CD4-positive, alpha-beta T cell treated with Interleukin-21 for 1 hour (primary cell): ENCODE measurements around the gene ZNF778.
A peak's percentile ranks its signal among the peaks of the same experiment; 100 is the strongest.
"Not testable (repeated sequence)": the region's sequence is repeated elsewhere in the genome, so short reads cannot be mapped to it uniquely, and the experiment has no call there.

Source experiments
- DNase-seq: peaks from one replicate; pipeline ENCODE4 v3.0.0-alpha.2; 2020

The ZNF778 gene

GRCh38 chr16:89183463-89183862 is 34.0 kb upstream of the ZNF778 start:
- DNase-seq: no peak

DNA sequence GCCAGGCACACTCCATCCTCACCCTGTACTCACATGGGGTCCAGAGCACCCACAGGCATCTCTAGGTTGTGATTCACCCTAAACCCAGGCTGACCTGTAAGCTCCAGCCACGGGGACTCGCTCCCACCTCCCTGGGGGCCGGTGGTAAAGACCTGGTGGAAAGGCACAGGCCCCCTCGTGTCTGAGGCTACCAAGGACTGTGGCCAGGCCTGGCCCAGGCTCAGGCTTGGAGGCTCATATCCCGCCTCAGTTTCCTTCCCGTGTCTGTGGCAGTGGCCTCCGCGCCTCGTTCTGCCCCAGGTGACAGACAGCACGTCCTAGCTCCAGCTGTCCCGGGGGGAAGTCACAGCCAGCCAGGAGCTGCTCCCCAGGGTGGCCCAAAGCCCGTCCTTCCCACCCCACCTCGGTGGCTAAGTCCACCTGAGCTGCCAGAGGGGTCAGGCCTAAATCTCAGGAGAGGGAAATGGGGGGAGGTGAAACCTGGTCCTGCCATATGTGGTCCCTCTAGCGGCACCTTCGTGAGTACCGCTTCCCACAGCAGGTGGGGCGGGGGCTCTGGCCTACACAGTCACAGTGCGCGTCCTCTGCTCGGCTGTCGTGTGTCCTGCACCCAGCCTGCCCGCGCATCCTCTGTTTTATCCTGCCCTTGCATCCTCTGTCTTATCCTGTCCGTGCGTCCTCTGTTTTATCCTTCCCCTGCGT is 33.4 kb upstream of the ZNF778 start:
- no peak for DNase-seq

DNA sequence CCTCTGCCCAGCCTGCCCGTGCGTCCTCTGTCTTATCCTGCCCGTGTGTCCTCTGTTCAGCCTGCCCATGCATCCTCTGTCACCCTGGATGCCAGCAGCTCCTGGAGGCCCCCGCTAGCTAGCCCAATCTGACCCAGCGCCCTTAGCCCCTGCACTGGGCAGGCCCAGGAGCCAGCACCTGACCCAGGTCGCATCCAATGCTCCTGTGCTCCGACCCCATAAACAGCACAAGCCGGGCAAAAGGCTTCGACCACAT is 32.9 kb upstream of the ZNF778 start:
- no peak for DNase-seq

DNA sequence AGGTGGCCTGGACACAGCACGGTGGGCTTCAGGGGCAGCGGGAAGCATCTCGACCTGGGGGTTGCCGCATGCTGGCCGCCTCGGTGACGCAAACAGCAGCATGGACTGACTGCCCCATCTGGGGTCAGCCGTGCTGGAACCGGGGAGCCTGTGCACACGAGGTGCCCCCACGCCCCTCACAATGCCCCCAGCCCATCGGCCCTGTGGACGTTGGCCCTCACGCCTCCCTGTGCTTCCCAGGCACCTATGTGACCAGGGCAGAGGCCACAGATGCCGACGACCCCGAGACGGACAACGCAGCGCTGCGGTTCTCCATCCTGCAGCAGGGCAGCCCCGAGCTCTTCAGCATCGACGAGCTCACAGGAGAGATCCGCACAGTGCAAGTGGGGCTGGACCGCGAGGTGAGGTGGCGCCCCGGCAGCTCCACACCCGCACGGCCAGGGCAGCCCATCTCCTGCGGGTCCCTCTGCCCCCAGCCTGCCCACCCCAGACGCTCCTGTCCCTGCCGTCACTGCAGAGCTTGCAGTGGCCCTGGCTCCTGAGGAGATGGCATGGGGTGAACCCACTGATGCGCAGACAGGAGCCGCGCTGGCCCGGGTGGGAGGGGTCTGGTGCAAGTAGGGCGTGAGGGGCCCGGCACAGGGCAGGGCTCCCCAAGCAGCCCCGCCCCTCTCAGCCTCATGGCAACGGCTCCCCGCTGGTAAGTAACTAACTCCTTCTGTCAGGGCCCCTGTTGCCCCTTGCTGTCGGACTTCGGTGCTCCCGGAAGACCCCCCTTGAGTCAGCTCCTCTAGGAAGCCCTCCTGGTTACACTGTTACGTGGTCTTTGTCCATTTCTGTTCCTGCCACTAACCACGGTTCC is 32.3 kb upstream of the ZNF778 start:
- no peak for DNase-seq

- DNase-seq: not testable (repeated sequence)
Measured at GRCh38 chr16:89185887-89186592, 31.5 kb upstream of the ZNF778 start.

DNA sequence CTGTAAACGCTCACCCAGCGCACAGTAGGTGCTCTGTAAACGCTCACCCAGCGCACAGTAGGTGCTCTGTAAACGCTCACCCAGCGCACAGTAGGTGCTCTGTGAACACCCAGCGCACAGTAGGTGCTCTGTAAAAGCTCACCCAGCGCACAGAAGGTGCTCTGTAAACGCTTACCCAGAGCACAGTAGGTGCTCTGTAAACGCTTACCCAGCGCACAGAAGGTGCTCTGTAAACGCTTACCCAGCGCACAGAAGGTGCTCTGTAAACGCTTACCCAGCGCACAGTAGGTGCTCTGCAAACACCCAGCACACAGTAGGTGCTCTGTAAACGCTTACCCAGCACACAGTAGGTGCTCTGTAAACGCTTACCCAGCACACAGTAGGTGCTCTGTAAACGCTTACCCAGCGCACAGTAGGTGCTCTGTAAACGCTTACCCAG is 30.9 kb upstream of the ZNF778 start:
- DNase-seq: not testable (repeated sequence)

DNA sequence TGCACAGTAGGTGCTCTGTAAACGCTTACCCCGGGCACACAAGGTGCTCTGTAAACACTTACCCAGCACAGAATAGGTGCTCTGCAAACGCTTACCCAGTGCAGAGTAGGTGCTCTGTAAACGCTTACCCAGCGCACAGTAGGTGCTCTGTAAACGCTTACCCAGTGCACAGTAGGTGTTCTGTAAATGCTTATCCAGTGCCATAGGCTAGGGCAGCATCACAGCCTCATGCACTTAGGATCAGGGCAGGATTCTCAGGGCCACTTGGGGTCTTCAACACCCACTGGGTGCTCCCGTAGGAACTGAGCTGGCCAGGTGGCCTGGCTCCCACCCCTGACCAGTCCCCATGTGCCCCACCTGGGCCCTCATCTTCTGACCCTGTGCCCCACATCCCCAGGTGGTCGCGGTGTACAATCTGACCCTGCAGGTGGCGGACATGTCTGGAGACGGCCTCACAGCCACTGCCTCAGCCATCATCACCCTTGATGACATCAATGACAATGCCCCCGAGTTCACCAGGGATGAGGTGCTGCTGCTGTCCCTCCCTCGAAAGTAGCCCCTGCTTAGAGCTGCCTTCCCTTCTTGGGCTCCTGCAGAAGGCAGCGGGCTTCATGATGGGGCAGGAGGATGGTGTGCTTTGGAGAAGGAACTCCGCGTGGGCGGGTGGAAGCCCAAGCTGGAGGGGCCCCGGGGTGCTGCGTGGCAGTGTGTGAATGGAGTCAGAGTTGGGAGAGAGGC is 30.3 kb upstream of the ZNF778 start:
- peak; percentile 23 for DNase-seq

DNA sequence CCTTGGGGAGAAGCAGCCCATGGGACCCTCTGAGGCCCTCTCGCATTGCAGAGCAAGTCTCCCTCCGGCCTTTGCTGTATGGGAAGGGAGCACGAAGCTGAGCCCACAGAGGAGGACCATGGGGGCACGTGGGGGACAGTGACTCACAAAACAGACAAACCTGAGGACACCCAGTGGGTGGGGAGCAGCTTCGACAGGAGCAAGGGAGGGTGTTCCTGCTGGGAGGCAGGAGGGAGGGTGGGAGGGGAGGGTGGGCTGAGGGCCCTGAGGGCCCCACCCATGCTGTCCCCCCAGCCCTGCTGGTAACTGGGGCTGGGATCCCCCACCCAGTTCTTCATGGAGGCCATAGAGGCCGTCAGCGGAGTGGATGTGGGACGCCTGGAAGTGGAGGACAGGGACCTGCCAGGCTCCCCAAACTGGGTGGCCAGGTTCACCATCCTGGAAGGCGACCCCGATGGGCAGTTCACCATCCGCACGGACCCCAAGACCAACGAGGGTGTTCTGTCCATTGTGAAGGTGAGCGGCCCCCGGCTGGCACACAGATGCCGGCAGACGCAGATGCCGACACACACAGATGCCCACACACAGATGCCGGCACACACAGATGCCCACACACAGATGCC is 29.6 kb upstream of the ZNF778 start:
- DNase-seq: no peak

DNA sequence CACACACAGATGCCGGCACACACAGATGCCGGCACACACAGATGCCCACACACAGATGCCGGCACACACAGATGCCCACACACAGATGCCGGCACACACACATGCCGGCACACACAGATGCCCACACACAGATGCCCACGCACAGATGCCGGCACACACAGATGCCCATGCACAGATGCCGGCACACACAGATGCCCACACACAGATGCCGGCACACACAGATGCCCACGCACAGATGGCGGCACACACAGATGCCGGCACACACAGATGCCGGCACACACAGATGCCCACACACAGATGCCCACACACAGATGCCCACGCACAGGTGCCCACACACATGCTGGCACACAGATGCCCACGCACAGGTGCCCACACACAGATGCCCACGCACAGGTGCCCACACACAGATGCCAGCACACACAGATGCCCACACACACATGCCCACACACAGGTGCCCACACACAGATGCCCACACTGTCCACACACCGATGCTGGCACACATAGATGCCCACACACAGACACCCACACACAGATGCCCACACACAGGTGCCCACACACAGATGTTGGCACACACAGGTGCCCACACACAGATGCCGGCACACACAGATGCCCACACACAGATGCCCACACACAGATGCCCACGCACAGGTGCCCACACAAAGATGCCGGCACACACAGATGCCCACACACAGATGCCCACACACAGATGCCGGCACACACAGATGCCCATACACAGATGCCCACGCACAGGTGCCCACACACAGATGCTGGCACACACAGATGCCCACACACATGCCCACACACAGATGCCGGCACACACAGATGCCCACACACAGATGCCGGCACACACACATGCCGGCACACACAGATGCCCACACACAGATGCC is 28.8 kb upstream of the ZNF778 start:
- not testable (repeated sequence) for DNase-seq

DNA sequence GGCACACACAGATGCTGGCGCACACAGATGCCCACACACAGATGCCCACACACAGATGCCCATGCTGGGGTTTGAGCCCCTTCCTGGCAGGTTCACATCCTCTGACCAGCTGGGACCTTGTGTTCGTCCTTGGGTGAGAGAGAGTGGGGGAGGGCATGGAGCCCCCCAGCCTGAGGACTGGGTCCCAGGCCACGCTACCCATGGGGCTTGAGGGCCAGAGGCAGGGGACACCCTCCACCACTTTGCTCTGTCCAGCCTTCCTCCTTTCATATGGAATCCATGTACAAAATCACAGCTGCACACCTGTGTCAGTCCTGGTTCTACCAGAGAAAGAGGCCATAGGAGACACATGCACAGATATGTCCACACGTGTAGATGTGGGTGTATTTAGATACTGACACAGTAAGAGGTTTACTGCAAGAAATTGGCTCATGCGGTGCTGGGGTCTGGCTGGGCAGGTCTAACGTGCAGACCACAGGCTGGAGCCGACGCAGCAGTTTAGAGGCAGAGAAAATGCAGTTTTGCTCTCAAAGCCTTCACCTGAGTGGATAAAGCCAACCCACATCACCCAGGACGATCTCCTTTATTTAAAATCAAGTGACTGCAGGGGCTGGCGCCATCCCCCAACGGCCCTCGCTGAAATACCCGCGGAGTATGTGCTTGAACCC is 28.0 kb upstream of the ZNF778 start:
- DNase-seq: no peak

DNA sequence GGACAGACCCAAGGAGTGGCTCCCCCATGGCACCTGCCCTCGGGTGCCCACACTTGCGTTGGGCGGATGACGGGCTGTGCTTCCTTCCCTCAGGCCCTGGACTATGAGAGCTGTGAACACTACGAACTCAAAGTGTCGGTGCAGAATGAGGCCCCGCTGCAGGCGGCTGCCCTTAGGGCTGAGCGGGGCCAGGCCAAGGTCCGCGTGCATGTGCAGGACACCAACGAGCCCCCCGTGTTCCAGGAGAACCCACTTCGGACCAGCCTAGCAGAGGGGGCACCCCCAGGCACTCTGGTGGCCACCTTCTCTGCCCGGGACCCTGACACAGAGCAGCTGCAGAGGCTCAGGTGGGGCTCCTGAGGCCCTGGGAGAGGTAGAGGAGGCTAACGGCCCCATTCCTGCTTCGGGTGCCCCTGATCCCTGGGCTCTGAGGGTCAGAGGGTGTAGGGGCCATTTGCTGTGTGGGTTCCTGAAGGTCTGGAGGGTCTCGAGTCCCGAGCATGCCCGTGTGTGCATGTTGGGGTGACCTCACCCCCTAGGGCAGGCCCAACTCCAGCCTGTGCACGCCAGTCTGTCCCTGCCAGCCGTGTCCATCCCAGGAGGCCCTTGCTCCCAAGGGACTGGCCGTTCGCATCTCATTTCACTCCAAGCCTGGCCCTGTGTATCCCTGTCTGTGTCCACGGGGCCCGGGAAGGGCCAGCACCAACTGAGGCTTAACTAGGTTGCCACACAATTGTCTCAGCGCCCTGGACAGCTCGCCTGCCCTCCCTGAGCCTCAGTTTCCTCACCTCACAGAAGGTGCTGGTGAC is 27.1 kb upstream of the ZNF778 start:
- no peak for DNase-seq

GRCh38 chr16:89191033-89191900 is 26.2 kb upstream of the ZNF778 start:
- no peak for DNase-seq

- no peak for DNase-seq
Measured at GRCh38 chr16:89191901-89192185, 25.7 kb upstream of the ZNF778 start.

DNA sequence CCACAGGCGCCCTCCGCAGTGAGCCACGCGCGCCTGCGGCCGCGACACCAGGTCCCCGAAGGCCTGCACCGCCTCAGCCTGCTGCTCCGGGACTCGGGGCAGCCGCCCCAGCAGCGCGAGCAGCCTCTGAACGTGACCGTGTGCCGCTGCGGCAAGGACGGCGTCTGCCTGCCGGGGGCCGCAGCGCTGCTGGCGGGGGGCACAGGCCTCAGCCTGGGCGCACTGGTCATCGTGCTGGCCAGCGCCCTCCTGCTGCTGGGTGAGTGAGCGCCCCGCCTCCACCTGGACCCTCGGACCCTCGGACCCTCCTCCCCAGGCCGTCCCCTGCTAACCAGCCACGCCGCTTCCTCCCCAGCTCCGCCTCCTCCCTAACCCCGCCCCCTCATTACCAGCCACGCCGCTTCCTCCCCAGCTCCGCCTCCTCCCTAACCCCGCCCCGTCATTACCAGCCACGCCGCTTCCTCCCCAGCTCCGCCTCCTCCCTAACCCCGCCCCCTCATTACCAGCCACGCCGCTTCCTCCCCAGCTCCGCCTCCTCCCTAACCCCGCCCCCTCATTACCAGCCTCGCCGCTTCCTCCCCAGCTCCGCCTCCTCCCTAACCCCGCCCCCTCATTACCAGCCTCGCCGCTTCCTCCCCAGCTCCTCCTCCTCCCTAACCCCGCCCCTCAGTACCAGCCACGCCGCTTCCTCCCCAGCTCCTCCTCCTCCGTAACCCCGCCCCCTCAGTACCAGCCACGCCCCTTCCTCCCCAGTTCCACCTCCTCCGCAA is 25.1 kb upstream of the ZNF778 start:
- DNase-seq: peak; percentile 89

DNA sequence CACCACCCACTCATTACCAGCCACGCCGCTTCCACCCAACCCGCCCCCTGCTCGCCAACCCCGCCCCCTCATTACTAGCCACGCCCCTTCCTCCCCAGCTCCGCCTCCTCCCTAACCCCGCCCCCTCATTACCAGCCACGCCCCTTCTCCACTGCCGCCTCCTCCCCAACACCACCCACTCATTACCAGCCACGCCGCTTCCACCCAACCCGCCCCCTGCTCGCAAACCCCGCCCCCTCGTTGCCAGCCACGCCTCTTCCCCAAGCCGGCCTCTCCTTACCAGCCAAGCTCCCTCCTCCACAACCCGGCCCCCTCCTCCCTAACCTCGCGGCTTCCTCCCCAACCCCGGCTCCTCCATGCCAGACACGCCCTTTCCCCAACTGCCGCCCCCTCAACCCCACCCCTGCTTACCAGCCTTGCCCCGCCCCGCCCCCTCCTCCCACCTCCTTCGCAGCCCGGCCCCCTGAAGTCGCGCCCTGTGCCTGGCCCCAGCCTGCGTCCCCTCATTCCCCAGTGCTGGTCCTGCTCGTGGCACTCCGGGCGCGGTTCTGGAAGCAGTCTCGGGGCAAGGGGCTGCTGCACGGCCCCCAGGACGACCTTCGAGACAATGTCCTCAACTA is 24.4 kb upstream of the ZNF778 start:
- DNase-seq: peak; percentile 70

GRCh38 chr16:89193576-89194293 is 23.8 kb upstream of the ZNF778 start:
- DNase-seq: no peak
